ENCODE measurements around the gene PPY. TPM values are rescaled to one million over a fixed set of nuclear protein-coding genes. Genes with fewer than 3 reads are reported as not detected.

Gene PPY
- total and polyA plus RNA-seq, 9 donors: not detected

GRCh38 chr17:43912635-43913304 lies 29.5 kb downstream of the PPY start:
- Histone ChIP-seq H3K27me3 (no peaks in the 10 kb centered on the region), H3K27ac (no peak overlapping the region), H3K9me3 (no peaks in the 10 kb centered on the region), H3K4me3 (no peak overlapping the region), H3K4me1 (ENCODE audit: insufficient read depth) (peaks cover 2% of the 10 kb centered on the region), H3K36me3 (no peaks in the 10 kb centered on the region)
- intact Hi-C loops (cut with DNase I): no loop called here
- 49 to 57% (median 50%) methylated on average over 4 of the region's 4 CpGs for WGBS, 3 donors
- DNase-seq: no peak
- TF ChIP-seq POLR2A (IDR thresholded peaks at IDR 0.05) (no peak), EP300 (IDR thresholded peaks at IDR 0.05) (no peak), CTCF (IDR thresholded peaks at IDR 0.05) (no peak)

GRCh38 chr17:43911904-43912303 lies 30.4 kb downstream of the PPY start:
- H3K27ac ChIP-seq: no peak overlapping the region
- 30 to 45% (median 38%) methylated on average over 6 to 8 of the region's 8 CpGs for WGBS, 3 donors
- H3K27me3 ChIP-seq: no peaks in the 10 kb centered on the region
- H3K4me3 ChIP-seq: no peak overlapping the region
- H3K36me3 ChIP-seq: no peaks in the 10 kb centered on the region
- no peak for DNase-seq
- no peaks in the 10 kb centered on the region for H3K9me3 ChIP-seq
- TF ChIP-seq CTCF (IDR thresholded peaks at IDR 0.05) (no peak), POLR2A (IDR thresholded peaks at IDR 0.05) (no peak), EP300 (IDR thresholded peaks at IDR 0.05) (no peak)
- H3K4me1 ChIP-seq (ENCODE audit: insufficient read depth): peaks cover 3% of the 10 kb centered on the region
- intact Hi-C loops (cut with DNase I): no loop called here

GRCh38 chr17:43909537-43910231 lies 32.6 kb downstream of the PPY start:
- H3K4me1 ChIP-seq (ENCODE audit: insufficient read depth): peaks cover 10% of the 10 kb centered on the region
- H3K36me3 ChIP-seq: no peaks in the 10 kb centered on the region
- H3K27ac ChIP-seq: no peak overlapping the region
- 48 to 56% (median 52%) methylated on average over 7 of the region's 7 CpGs for WGBS, 3 donors
- no peaks in the 10 kb centered on the region for H3K9me3 ChIP-seq
- TF ChIP-seq POLR2A (IDR thresholded peaks at IDR 0.05) (no peak), CTCF (IDR thresholded peaks at IDR 0.05) (no peak), EP300 (IDR thresholded peaks at IDR 0.05) (no peak)
- H3K27me3 ChIP-seq: no peaks in the 10 kb centered on the region
- no peak overlapping the region for H3K4me3 ChIP-seq
- no peak for DNase-seq
- intact Hi-C loops (cut with DNase I): no loop called here

GRCh38 chr17:43907998-43908721 lies 34.1 kb downstream of the PPY start:
- DNase-seq: peak; percentile 47 to 72 (median 69)
- TF ChIP-seq CTCF (IDR thresholded peaks at IDR 0.05) (no peak), EP300 (IDR thresholded peaks at IDR 0.05) (no peak), POLR2A (IDR thresholded peaks at IDR 0.05) (no peak)
- 12 to 18% (median 13%) methylated on average over 26 of the region's 26 CpGs for whole genome bisulfite sequencing, 3 donors
- peaks cover 10% of the 10 kb centered on the region for H3K4me1 ChIP-seq (ENCODE audit: insufficient read depth)
- no peaks in the 10 kb centered on the region for H3K36me3 ChIP-seq
- peak overlapping the region; percentile 57 for H3K4me3 ChIP-seq
- intact Hi-C loops (cut with DNase I): no loop called here
- no peaks in the 10 kb centered on the region for H3K27me3 ChIP-seq
- H3K27ac ChIP-seq: no peak overlapping the region
- no peaks in the 10 kb centered on the region for H3K9me3 ChIP-seq

Measured in ovary (tissue), 9 donors.